Ascending aorta (tissue), 2 donors: ENCODE measurements around the gene HSD11B1. TPM values are rescaled to one million over a fixed set of nuclear protein-coding genes. Genes with fewer than 3 reads are reported as not detected.

ENCODE experiments used
- DNase-seq, 2 donors: peaks; one replicate each; pipeline ENCODE4 v3.0.0-alpha.2; 2019; ENCODE audit warnings: low spot score in 2 of 2
- H3K27ac ChIP-seq, 2 donors: fragments of 200-600 bp; sonication (generic); one replicate each; pipeline ENCODE4 v1.5.1; 2016 to 2017; ENCODE audit warnings: mild to moderate bottlenecking in 1 of 2
- H3K27me3 ChIP-seq: fragments of 200-600 bp; sonication (generic); one replicate; pipeline ENCODE4 v1.5.1; 2017
- H3K36me3 ChIP-seq, 2 donors: fragments of 200-600 bp; sonication (generic); one replicate each; pipeline ENCODE4 v1.5.1; 2016
- H3K4me1 ChIP-seq, 2 donors: fragments of 200-600 bp; sonication (generic); one replicate each; pipeline ENCODE4 v1.5.1; 2016 to 2017; ENCODE audit warnings: mild to moderate bottlenecking in 1 of 2
- H3K4me3 ChIP-seq, 2 donors: fragments of 200-600 bp; sonication (generic); one replicate each; pipeline ENCODE4 v1.5.1; 2016 to 2017; ENCODE audit warnings: mild to moderate bottlenecking in 1 of 2
- H3K9me3 ChIP-seq, 2 donors: fragments of 200-600 bp; sonication (generic); one replicate each; pipeline ENCODE4 v1.5.1; 2016
- CTCF ChIP-seq, 3 experiments: fragments of 200-600 bp in 2 of 3; fragments of 450-650 bp in 1 of 3; sonication (generic) in 2 of 3; IDR thresholded peaks; one replicate each; pipeline ENCODE4 v1.5.1; 2016 to 2019; ENCODE audit warnings: antibody characterized with exemption in 3 of 3, mild to moderate bottlenecking in 1 of 3, moderate library complexity in 1 of 3
- intact Hi-C: fragments of 100-400 bp; cut with DNase I; formaldehyde crosslinking; loops from one replicate; pipeline ENCODE4 v1.15.1; 2023
- total RNA-seq: library from RNA; depleted of rRNA; stranded (reverse); fragments of >200 nt; gene quantifications from one replicate; pipeline ENCODE4 v1.1.0, GENCODE V29; 2016

HSD11B1 gene
- total RNA-seq: 0.32 TPM

DNA sequence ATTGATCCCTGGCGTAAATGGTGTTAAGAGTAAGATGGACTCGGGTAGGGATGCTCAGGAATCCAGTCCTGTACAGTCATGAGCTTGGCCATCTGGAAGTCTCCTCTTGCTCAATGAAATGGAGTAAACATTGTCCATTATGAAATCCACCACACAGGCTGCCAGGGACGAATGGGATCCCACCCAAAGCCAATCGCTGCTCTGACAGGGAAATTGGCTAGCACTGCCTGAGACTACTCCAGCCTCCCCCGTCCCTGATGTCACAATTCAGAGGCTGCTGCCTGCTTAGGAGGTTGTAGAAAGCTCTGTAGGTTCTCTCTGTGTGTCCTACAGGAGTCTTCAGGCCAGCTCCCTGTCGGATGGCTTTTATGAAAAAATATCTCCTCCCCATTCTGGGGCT lies at the start of gene HSD11B1:
HSD11B1 (plus strand) TSS at position 263 of the 400 bp plus-strand sequence; CDS start at position 360, 97 bp downstream.
- peak; percentile 14 to 87 for DNase-seq

GRCh38 chr1:209655411-209656231 lies 49.0 kb upstream of the HSD11B1 start:
- Histone ChIP-seq H3K4me3 (no peak overlapping the region), H3K9me3 (no peaks in the 10 kb centered on the region), H3K36me3 (no peaks in the 10 kb centered on the region), H3K27ac (no peak overlapping the region), H3K27me3 (no peaks in the 10 kb centered on the region), H3K4me1 (peaks cover 0 to 11% of the 10 kb centered on the region in 2 donors)
- TF ChIP-seq CTCF (IDR thresholded peaks at IDR 0.05): no peak
- DNase-seq: no peak
- intact Hi-C loops: no loop called here

More for the DNA sequence above, at the start of gene HSD11B1:
- H3K27me3 ChIP-seq: no peaks in the 10 kb centered on the region
- no peak for TF ChIP-seq CTCF (IDR thresholded peaks at IDR 0.05)
- intact Hi-C loops: no loop called here
- H3K4me3 ChIP-seq: no peak within 1 kb of the TSS
- no peak within 1 kb of the TSS for H3K27ac ChIP-seq
- no peaks in the 10 kb centered on the region for H3K4me1 ChIP-seq
- no peaks in the 10 kb centered on the region for H3K36me3 ChIP-seq
- H3K9me3 ChIP-seq: no peaks in the 10 kb centered on the region

DNA sequence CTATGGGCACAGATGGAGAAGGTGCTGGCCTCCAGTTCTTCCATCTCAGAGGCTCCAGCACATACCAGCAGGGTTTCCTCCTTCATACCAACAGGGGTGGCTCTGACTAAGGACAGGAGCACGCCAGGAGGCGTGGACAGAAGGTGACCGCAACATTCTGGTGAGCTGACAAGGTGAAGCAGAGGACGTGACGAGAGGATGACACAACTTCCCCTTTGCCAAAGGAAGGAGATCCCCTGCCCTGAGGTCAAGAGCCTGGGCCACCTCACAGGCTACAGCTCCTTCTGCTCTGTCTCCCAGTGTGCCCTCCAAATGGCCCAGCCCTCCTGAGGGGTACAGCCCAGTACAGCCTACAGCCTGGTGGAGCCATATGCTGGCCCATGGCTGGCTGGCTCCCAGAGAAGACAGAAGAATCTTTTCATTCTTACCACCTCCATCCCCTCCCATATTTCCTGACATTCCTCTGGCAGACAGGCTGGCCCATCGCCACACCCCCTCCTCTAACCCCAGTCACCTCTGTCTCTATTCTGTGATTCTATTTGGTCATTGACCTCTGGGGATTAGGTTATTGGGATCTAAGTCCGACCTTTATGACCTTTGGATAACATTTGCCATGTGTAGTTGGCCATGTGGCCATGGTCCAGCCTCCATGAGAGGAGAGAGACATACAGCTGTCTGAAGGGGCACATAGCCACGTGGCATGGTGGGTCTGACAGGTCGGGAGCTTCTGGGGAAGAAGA lies 47.3 kb upstream of the HSD11B1 start:
- intact Hi-C loops: no loop called here
- H3K27ac ChIP-seq: no peak overlapping the region
- no peak for DNase-seq
- H3K9me3 ChIP-seq: no peaks in the 10 kb centered on the region
- H3K27me3 ChIP-seq: no peaks in the 10 kb centered on the region
- peaks cover 0 to 9% of the 10 kb centered on the region in 2 donors for H3K4me1 ChIP-seq
- no peak for TF ChIP-seq CTCF (IDR thresholded peaks at IDR 0.05)
- H3K4me3 ChIP-seq: no peak overlapping the region
- H3K36me3 ChIP-seq: no peaks in the 10 kb centered on the region

DNA sequence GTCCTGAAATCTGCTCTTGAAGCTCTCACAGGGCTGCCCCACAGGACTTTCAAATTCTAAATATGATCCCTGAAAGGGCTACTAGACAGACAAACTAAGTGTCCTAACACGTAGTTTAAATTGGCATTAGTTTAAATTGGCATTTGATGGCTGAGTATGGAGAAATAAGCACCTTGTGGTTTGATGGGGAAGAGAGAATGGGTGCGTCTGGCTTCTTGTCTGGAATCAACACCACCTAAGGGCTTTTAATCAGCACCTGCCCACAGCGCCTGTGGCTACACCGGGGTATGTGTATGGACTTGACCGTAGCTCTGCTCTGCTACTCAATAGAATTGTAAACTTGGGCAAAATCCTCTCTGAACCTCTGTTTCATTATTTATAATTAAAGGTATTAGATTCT lies 46.7 kb upstream of the HSD11B1 start:
- peaks cover 0 to 5% of the 10 kb centered on the region in 2 donors for H3K4me1 ChIP-seq
- no peak for TF ChIP-seq CTCF (IDR thresholded peaks at IDR 0.05)
- intact Hi-C loops: no loop called here
- DNase-seq: no peak
- H3K27me3 ChIP-seq: no peaks in the 10 kb centered on the region
- no peak overlapping the region for H3K4me3 ChIP-seq
- H3K36me3 ChIP-seq: no peaks in the 10 kb centered on the region
- H3K9me3 ChIP-seq: no peaks in the 10 kb centered on the region
- no peak overlapping the region for H3K27ac ChIP-seq

DNA sequence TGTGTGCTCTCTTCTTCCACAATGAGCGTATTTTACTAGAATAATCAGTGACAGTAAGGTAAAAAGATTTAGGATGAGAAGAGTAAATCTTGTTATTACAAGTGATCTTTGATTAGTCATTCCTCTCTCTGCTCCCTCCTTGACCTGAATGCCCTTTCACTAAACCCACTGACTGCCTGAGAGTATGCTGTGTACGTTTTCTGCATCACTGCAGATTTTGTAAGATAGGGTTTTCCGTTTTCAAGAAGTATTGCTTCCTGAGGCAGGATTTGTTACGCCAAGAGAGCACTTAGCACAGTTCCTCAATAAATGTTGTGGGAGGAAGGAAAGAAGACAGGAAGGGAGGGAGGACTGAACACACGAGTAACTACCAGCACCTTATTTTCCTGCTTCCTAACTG lies 44.7 kb upstream of the HSD11B1 start:
- Histone ChIP-seq H3K27ac (no peak overlapping the region), H3K4me1 (no peaks in the 10 kb centered on the region), H3K27me3 (no peaks in the 10 kb centered on the region), H3K36me3 (no peaks in the 10 kb centered on the region), H3K9me3 (no peaks in the 10 kb centered on the region), H3K4me3 (no peak overlapping the region)
- TF ChIP-seq CTCF (IDR thresholded peaks at IDR 0.05): no peak
- intact Hi-C loops: no loop called here
- no peak for DNase-seq
